Fibroblast of skin of scalp (primary cell): ENCODE data around the gene PACS1.
A peak's percentile ranks its signal among the peaks of the same experiment; 100 is the strongest.

Source experiments
- DNase-seq: peaks from one replicate; pipeline ENCODE4 v3.0.0-alpha.2; 2013

The PACS1 gene

GRCh38 chr11:66278363-66279091 lies 208.5 kb downstream of the PACS1 start:
- peak; percentile 29 for DNase-seq

DNA sequence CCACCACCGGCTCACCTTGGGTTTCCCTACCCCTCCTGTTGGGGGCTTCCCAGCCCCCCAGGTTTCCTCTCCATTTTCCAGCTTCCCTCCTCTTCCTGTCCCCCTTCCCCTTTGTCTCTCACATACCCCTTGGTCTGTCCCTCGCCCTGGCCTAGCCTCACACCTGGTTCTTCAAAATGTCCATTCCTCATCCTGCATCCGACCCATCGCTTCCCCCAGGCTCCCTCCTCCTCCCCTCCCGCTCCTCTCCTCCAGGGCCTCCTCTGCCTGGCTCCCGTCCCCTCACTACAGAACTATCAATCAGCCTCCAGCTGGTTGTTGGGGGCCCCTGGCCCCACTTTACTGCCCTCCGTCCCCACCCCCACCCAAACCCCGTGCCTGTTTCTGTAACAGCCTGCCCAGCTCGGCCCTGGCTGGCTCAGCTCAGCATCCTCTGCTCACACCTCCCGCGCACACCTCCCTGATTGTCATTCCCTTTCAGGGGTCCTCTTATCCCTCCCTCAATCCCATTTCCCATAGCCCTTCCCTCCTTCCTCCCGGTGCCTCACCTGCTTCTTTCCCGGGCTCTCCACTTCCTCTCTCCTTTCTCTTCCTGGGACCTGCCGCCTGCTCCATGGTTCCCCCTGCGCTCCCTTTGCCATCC lies 209.1 kb downstream of the PACS1 start:
- DNase-seq, result no peak

- peak; percentile 17 for DNase-seq
Observed at GRCh38 chr11:66280428-66280827, 210.4 kb downstream of the PACS1 start.

DNA sequence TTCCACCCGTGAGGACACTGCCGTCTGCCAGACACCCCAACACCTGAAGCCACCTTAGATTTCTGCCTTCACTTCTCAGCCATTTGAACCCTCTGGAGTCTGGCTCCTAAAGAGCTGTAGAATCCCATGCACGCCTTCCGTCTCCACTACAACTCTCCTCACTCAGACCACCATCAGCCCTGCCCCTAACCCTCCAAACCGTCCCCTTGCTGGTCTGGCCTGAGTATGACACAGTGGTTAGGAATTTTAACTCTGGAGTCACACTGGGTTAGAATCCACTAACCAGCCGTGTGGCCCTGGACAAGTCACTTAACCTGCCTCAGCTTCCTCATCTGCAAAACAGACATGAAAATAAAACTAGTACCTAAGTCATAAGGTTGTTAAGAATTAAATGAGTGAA lies 210.9 kb downstream of the PACS1 start:
- peak; percentile 21 for DNase-seq

DNA sequence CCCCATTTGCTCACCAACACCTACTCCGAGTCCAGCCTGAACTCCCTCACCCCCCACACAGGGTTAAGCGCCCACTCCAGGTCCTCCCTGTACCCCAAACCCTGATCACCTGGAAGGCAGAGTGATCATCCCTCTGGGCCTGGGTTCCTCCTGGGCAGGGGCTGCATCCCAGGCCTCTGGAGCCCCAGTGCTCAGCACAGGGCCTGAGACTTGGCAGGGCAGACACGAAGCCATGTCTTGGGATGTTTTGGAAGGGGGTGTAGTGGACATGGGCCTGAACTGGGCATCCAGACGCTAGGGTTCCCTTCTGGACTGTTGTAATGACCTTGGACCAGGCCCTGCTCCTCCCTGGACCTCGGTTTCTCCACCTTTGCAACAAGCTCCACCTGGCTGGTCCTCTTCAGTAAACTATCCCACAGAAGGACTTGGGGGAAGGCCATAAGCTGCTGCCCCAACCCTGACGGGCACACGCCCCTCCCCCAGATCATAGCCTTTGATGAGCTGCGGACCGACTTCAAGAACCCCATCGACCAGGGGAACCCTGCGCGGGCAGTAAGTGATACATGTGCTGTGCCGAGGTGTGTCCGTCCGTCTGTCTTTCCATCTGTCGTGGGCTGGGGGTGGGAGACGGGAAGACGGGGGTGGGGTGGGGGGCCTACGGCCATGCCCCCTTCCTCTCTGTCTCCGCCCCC lies 211.8 kb downstream of the PACS1 start:
- no peak for DNase-seq

- DNase-seq, result peak; percentile 94
Observed at GRCh38 chr11:66282468-66283455, 212.7 kb downstream of the PACS1 start.

DNA sequence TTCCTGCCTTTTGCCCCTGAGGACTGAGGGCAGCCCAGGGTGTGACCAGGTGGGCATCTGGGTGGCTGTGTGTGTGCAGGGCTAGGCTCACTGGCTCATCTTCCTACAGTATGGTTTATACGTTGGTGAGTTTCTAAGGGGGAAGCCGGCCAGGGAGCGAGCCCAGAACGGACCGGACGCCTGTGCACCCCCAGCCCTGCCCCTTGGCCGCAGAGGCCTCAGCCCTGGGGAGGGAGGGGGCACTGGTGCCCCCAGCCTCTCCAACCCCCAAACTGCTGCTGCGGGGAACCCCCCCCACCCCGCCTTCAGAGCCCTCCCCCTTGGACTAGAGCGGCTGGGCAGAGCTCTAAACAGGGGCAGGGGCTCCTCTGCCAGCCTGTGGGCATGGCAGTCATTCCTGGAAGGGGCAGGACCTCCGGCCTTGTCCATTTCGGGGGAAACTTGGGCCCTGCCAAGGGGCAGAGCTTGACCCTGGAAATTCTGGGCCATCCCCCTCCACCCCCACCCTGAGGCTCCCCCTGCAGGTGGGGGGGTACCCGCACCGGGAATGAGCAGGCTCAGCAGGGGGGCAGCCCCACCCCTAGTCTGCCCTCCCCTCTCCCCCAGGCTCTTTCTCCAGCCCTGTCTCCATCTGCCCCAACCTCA lies 213.5 kb downstream of the PACS1 start:
- DNase-seq, result no peak

GRCh38 chr11:66284526-66285078 lies 214.5 kb downstream of the PACS1 start:
- DNase-seq, result no peak

GRCh38 chr11:66285250-66285947 lies 215.3 kb downstream of the PACS1 start:
- DNase-seq, result no peak

GRCh38 chr11:66286699-66287098 lies 216.6 kb downstream of the PACS1 start:
- no peak for DNase-seq

DNA sequence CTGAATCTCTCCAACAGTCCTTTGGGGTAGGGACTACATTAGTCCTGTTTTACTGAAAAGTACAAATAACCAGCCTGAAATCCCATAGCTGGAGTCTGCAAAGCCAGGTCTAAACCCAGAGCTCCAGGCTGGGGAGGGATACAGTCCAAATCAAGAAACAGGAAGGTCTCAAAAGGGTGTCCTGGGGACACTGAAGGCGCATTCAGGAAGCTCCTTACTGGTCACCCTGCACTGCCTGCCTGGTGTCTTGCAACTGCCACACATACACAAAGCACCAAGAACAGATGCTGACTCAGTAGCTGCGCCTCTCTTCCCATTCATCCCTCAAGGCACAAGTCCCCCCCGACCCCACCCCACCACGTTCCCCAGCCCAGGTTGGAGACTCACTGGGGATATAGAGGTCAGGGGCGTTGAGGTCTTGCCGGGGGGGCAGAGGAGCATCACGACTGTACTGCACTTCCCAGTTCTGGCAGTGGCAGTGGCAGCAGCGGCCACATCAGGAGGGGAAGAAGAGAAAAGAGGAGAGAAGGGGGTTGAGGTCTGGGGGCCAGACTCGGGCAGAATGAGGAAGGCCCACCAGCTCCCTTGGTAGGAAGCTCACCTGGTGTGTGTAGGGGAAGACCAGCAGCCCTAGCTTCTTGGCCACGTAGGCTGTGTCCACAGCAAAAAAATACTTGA lies 217.3 kb downstream of the PACS1 start:
- DNase-seq, result no peak

DNA sequence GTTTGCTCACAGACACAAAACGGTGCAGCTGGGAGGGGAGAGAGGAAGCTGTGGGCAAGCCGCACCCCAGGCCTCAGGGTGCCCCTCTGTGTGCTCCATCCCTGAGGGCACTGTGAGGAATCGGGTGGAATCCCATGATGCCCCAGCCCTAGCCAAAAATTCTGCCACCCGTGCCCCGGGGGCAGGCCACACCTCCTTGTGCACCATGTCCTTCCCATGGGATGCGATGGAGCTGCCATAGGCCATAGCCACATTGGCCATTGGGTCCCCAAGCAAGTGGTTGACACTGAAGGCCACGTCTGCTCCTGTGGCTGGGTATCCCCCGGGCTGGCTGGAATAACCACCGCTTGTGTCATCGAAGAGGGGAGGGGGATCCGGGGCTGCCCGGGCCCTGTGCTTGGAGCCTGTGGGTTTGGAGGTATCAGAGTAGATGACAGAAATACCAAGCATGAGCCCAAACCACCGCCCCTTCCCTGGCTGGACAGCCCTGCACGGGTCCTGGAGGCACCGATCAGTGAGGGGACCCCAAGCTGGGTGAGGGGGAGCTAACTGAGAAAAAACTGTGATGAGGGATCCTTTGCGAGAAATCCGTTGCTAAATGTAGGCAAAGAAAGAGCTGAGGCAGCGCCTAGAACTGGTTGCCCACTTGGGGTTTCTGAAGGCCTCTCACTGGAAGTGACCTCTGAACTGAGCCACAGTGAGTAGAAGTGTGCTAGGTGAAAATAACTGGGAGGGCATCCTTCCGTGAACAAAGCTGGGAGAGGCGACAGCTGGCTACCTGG lies 218.0 kb downstream of the PACS1 start:
- DNase-seq, result no peak

- DNase-seq, result peak; percentile 100
Observed at GRCh38 chr11:66288671-66289547, 218.8 kb downstream of the PACS1 start, which contains the start of gene YIF1A. Gene YIF1A (minus strand): TSS chr11:66289143. CDS start chr11:66288985, 158 bp downstream.

DNA sequence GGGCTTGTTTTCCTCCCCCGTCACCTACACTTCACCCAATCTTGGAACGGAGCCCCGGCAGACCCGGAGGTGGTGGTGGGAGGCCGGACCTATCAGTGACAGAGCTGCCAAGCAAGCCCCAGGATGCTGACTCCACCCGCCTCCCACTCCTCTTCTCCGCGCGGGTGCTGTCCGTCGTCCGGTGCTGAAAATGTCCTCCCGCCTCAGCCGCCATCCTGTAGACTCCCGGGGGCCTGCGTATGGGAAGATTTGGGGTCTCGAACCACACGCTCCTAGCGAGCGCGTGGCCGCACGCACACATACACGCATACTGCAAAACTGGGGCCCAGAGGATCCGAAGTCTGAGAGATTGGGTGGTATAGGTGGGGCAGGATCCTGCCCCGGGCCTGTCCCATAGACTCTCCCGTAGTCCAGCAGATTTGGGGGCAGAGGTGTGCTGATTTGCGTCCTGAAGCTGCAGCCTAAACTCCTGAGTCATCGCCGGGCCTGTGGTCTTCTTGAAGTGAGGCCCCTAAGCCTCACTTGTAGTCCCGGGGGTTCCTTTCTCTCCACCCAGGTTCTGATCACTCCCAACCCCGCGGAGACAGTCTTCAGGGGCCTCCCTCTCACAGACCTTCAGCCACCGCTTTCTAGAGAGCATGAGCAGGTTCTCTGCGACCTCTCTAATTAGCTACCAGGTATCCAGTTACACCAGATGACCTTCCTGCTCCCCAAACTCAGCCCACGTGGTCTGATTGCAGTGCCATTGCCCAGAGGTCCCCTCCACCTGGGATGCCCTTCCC lies 219.7 kb downstream of the PACS1 start:
- no peak for DNase-seq

GRCh38 chr11:66290330-66290621 lies 220.2 kb downstream of the PACS1 start:
- no peak for DNase-seq

DNA sequence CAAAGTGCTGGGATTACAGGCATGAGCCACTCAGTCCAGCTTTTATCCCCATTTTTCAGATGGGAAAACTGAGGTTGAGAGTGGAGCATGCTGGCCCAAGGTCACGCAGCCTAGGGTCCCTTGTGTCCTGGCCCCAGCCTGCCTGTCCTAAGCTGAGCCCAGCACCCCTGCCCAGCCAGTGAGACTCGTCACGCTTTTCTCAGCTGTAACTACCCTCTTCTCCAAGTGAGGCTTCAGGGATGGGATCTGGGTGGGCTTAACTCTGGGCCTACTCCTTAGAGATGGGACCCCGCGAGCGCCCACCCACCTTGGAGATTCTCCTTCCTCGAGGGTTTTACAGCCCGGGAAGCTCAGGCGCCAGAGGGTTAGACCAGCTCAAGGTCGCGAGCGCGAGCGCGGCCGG lies 221.2 kb downstream of the PACS1 start:
- no peak for DNase-seq

GRCh38 chr11:66291706-66292542 lies 221.9 kb downstream of the PACS1 start, which contains the start of gene TMEM151A:
Gene TMEM151A (plus strand): TSS chr11:66291894. CDS start chr11:66292014, 120 bp downstream.
- no peak for DNase-seq
